ENCODE results near the gene LTA.
"Not testable (repeated sequence)": the region's sequence is repeated elsewhere in the genome, so short reads cannot be mapped to it uniquely, and the experiment has no call there.

Gene LTA

GRCh38 chr6:31588871-31589650 is 17.0 kb downstream of the LTA start:
- peak; percentile 22 for DNase-seq

DNA sequence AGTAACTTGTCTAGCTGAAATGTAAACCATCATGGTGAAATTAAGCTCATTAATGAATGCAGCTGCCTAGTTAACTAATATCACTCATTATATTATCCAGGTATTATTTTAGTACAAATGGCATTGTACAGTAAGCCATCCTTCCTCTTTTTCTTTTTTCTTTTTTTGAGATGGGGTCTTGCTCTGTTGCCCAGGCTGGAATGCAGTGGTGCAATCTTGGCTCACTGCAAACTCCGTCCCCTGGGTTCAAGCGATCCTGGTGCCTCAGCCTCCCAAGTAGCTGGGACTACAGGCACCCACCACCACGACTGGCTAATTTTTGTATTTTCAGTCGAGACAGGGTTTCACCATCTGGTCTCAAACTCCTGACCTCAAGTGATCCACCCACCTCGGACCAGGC is 18.6 kb downstream of the LTA start:
- not testable (repeated sequence) for DNase-seq

- DNase-seq = no peak
These were observed 20.3 kb downstream of the LTA start for GRCh38 chr6:31592396-31592771.

DNA sequence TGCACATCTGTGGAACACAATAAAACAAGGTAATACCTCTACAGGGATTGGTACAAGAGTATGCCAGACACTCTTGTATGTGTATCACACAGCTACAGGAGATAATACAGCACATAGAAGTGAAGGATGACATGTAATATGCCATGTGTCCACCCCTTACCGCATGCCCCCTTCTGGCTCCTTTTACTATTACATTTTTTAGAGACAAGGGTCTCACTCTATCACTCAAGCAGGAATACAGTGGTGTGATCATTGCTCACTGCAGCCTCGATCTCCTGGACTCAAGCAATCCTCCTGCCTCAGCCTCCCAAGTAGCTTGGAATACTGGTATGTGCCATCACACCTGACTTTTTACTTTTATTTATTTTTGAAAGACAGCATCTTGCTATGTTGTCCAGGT is 24.9 kb downstream of the LTA start:
- peak; percentile 68 for DNase-seq

- no peak for DNase-seq
These were observed 35.2 kb downstream of the LTA start for GRCh38 chr6:31607317-31607716.

GRCh38 chr6:31609519-31610406 is 37.7 kb downstream of the LTA start:
- DNase-seq = no peak

- DNase-seq = no peak
These were observed 38.9 kb downstream of the LTA start for GRCh38 chr6:31610968-31611367.

- no peak for DNase-seq
These were observed 42.1 kb downstream of the LTA start for GRCh38 chr6:31614075-31614619.

DNA sequence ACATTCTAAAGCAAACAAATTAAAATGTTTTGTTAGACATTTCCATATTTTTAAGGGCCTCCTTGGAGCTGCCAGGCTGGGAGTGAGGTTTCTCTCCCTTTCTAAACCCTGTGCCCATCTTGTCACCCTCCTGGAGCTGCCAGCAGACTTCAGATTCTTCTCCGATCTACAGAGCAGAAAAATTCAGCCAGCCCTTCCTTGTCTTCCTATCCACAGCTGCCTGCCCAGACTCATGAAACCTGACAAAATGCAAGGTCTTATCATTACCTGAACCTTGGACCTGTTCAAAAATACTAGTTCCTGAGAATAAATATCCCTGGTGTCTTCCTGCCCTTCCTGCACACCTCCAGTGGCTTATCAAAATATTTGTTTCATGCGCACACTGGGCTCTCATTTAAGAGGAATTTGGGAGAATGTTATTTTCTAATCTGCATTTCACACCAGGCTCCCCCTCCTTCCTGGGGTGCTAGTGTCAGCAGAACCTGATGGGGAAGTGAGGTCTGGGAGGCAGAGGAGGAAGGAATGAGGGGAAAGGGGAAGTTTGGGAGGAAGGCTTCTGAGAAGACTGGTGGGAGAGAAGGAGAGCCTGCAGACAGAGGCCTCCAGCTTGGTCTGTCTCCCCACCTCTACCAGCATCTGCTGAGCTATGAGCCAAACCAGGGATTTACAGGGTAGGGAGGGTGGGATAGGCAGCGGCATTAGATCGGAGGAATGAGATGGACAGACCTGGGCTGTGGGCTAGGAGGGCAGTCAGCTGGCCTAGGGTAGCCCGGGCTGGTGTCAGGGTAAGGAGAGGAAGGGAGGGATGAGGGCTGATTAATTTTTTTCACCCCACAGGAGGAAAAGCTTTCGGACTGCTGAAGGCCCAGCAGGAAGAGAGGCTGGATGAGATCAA is 42.8 kb downstream of the LTA start, which contains the start of gene AIF1:
TSS of gene AIF1 (plus strand) at position 551 of the 895 bp plus-strand sequence. CDS start at position 647, 96 bp downstream.
- DNase-seq = no peak

GRCh38 chr6:31615748-31616147 is 43.7 kb downstream of the LTA start:
- no peak for DNase-seq

GRCh38 chr6:31617010-31617409 is 44.9 kb downstream of the LTA start:
- no peak for DNase-seq

DNA sequence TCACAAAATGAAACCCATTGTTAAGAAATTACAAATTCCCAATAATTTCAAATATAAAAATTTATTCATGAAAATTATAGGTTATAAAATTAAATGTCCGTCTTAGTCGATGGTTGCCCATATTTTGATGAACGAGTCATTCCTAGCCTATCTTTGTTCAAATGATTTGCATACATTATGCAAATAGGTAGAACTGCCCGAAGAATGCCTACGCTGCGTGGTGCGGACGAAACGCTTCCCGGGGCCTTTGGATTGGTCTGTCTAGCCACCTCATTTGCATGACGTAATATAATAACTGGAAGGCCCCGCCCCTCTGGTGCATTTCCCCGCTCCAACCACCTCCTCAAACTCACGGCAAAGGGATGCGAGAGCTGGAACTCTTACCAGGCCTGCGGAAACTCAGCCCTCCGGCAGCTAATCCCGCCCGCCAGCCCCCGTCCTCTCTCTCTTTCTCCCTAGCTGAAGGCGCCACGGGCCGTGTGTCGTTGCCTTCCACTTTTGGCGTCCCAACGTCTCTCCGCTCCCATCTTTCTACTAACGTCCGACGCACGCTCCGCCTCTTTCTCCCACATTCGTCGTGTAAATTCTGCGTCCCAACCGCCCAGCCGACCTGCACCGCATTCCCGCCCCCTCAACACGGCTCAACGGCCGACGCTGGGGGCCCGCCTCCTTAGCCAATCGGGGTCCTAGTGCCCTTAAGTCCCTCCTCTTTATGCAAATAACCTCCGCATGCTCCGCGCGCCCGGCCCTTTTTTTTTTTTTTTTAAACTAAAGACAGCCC is 47.9 kb downstream of the LTA start:
- DNase-seq = peak; percentile 99

DNA sequence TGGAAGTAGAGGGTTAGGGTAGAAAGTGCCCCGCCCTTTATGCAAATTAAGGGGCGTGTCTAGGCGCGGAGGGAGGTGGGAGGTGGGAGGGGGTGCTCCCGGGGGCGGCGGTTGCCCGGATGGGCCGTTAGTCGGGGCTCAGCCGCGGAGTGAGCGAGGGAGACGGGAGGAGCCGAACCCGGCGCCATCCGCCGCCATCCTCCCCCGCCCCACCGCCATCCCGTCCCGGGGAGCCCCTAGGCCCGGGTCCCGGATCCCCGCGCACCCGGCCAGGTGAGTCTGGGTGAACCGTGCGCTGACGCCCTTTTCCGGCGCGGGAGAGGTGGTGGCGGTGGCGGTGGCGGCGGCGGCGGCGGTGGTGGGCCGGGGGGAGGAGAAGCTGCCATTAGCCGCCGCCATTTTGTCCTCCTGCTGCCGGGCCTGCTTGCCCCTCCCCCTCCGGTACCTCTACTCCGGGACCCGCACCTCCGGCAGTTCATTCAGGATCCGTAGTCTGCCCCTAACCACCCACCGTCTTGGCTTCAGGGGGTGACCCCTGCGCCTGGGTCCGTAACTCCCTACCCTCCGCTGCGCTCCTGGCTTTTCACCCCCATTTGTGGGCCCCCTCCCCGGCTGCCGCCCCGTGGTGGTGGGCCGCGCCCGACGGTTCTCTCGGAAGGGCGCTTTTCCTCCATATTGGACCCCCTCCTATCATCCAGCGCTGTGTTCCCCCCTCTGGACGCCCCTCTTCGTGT is 48.7 kb downstream of the LTA start, which contains the start of gene PRRC2A:
TSS of gene PRRC2A (plus strand) at position 130 of the 734 bp plus-strand sequence. CDS start 2,075 bp downstream, outside the sequence.
- DNase-seq = peak; percentile 89

DNA sequence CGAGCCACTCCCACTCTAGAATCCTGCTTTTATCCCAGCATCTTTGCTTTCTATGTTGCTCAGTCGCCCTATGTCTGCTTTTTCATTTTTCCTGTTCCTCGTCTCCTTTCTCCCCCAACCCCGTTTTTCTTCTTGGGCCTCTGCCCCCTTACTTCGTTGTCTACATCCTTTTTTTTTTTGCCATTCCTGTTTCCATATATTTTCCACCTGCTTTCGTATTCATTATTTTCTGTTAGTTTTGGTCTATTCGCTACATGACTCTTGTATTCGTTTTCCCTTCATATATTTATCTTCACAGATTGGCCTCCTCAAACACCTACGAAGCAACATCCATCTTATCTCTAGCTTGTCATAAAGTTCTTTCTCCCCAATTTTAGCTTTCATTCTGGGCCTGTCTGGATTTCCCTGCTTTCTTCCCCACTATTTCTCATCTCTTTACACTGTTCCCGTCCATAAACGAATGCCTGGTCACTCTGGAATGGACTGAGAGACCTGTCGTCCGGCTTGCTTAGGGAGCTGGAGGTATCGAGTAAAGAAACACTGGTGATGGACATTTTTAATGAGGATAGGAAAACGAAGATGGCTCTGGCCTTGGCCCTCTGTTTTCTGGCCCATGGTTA is 49.3 kb downstream of the LTA start:
- DNase-seq = no peak

- DNase-seq = no peak
These were observed 49.9 kb downstream of the LTA start for GRCh38 chr6:31621991-31622390.

DNA sequence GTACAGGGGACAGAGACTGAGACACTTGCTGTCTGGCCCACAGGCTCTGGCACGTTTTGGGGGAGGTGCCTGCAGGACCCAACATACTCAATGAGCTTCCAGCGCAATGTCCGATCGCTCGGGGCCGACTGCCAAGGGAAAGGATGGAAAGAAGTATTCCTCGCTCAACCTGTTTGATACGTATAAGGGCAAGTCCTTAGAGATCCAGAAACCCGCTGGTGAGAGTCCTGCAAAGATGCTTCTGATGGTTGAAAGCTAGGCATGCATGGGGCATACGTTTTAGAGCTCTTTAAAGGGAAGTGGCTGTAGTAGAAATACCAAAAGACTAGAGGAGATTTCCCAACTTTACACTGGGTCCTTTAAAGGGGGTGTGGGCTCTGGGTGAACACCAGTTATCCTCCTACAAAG is 50.6 kb downstream of the LTA start:
- no peak for DNase-seq

Measured in DMS53 (cell line).